Ovary (tissue), 9 donors: ENCODE data around the gene SEPTIN5. TPM values are rescaled to one million over a fixed set of nuclear protein-coding genes. Genes with fewer than 3 reads are reported as not detected.
A peak's percentile ranks its signal among the peaks of the same experiment; 100 is the strongest.

ENCODE experiments used
- DNase-seq, 5 donors: peaks; one replicate each; pipeline ENCODE4 v3.0.0-alpha.2; 2019 to 2020
- H3K27ac ChIP-seq, 2 donors: fragments of 200-600 bp; one replicate each; pipeline versions ENCODE4 v1.5.1 to v1.8.0; 2019 to 2022
- H3K27me3 ChIP-seq: fragments of 200-600 bp; one replicate; pipeline ENCODE4 v1.8.0; 2022
- H3K36me3 ChIP-seq: fragments of 200-600 bp; sonication (generic); one replicate; pipeline ENCODE4 v1.5.1; 2019
- H3K4me1 ChIP-seq: one replicate; pipeline ENCODE4 v1.8.1; 2013; ENCODE audit warnings: mild to moderate bottlenecking, moderate library complexity; ENCODE audit not compliant: insufficient read depth
- H3K4me3 ChIP-seq: fragments of 200-600 bp; sonication (generic); one replicate; pipeline ENCODE4 v1.5.1; 2017
- H3K9me3 ChIP-seq, 2 donors: fragments of 200-600 bp in 1 of 2; sonication (generic) in 1 of 2; one replicate each; pipeline versions ENCODE4 v1.5.1 to v1.8.1; 2013 to 2019; ENCODE audit warnings: mild to moderate bottlenecking in 1 of 2, moderate library complexity in 1 of 2
- EP300 ChIP-seq: sonication (generic); formaldehyde crosslinking; IDR thresholded peaks from one replicate; pipeline ENCODE4 v1.6.1; 2017; ENCODE audit warnings: antibody characterized with exemption
- POLR2A ChIP-seq: fragments of 450-650 bp; IDR thresholded peaks from one replicate; pipeline ENCODE4 v1.6.1; 2017; ENCODE audit warnings: antibody characterized with exemption, mild to moderate bottlenecking, moderate library complexity
- WGBS, 3 donors: extraction: QIAGEN DNeasy Blood & Tissue Kit in 1 of 3; methylation state at CpG; one replicate each; pipeline versions ENCODE4 v1.1.5 to v1.1.7; 2013 to 2017; 5-methylcytosine and 5-hydroxymethylcytosine counted together
- intact Hi-C, 4 donors: fragments of 100-400 bp; cut with DNase I; formaldehyde crosslinking; loops; one replicate each; pipeline versions ENCODE4 v1.11.0 to v1.15.1; 2022 to 2023
- polyA plus RNA-seq, 2 donors: library from polyadenylated mRNA; stranded (reverse); fragments of 200-250 nt in 1 of 2; fragments of 350-450 nt in 1 of 2; fragmentation: Illumina TruSeq in 1 of 2; extraction: RNeasy Lipid Tissue Mini Kit (QIAGEN cat#74804) in 1 of 2; gene quantifications; one replicate each; pipeline ENCODE4 v1.2.3, GENCODE V29; 2013 to 2014
- total RNA-seq, 7 donors: library from RNA; depleted of rRNA in 2 of 7; stranded (reverse); fragments of >200 nt in 2 of 7; fragmentation: NEBNext Ultra II Directional in 3 of 7; extraction: Animal tissue kit (Norgen Biotek cat#: 25700) in 3 of 7; gene quantifications; one replicate each; pipeline versions ENCODE4 v1.1.0 to v1.2.4, GENCODE V29; 2016 to 2023
- TF ChIP-seq, protein P1 (sequence below), 3 donors: fragments of 450-650 bp in 2 of 3; fragments of 200-600 bp in 1 of 3; IDR thresholded peaks; one replicate each; pipeline versions ENCODE4 v1.5.1 to v1.8.0; 2016 to 2022; ENCODE audit warnings: antibody characterized with exemption in 3 of 3, mild to moderate bottlenecking in 1 of 3
- donor health status: DM: no; HTN: no; CAD: no; lungs with moderate emphysema.
- donor health status: DM: no; HTN: no; CAD: no.
- donor health status: Bipolar disorder and iron deficiency.
- donor health status: DM: yes; HTN: yes; CAD: no.
- donor health status: DM: no; HTN: no; CAD: no.
- donor health status: DM: yes; HTN: yes; CAD: no.

Gene SEPTIN5
- total and polyA plus RNA-seq, 9 donors, result 21.0 to 55.0 (median 30.9) TPM

GRCh38 chr22:19710769-19711106 lies 3.6 kb upstream of the SEPTIN5 start:
- 85 to 88% (median 85%) methylated on average over 6 of the region's 6 CpGs for WGBS, 3 donors
- intact Hi-C loops, result no loop called here

GRCh38 chr22:19713245-19713644 lies 1.1 kb upstream of the SEPTIN5 start:
- 88 to 89% (median 88%) methylated on average over 13 of the region's 13 CpGs for WGBS, 3 donors
- Histone ChIP-seq H3K27me3 (no peaks in the 10 kb centered on the region), H3K9me3 (no peaks in the 10 kb centered on the region), H3K4me1 (peaks cover 10% of the 10 kb centered on the region), H3K36me3 (no peaks in the 10 kb centered on the region), H3K27ac (no peak overlapping the region), H3K4me3 (no peak overlapping the region)
- intact Hi-C loops, result no loop called here
- peak in 1 of 5 donors; percentile 29 for DNase-seq
- no peak for TF ChIP-seq EP300

More at GRCh38 chr22:19710769-19711106, 3.6 kb upstream of the SEPTIN5 start:
- Histone ChIP-seq H3K27ac (no peak overlapping the region), H3K36me3 (no peaks in the 10 kb centered on the region), H3K4me3 (no peak overlapping the region), H3K27me3 (no peaks in the 10 kb centered on the region), H3K9me3 (no peaks in the 10 kb centered on the region), H3K4me1 (peaks cover 4% of the 10 kb centered on the region)
- peak in 1 of 5 donors; percentile 19 for DNase-seq
- no peak for TF ChIP-seq POLR2A
- TF ChIP-seq EP300, result no peak
- TF ChIP-seq, protein P1, sequence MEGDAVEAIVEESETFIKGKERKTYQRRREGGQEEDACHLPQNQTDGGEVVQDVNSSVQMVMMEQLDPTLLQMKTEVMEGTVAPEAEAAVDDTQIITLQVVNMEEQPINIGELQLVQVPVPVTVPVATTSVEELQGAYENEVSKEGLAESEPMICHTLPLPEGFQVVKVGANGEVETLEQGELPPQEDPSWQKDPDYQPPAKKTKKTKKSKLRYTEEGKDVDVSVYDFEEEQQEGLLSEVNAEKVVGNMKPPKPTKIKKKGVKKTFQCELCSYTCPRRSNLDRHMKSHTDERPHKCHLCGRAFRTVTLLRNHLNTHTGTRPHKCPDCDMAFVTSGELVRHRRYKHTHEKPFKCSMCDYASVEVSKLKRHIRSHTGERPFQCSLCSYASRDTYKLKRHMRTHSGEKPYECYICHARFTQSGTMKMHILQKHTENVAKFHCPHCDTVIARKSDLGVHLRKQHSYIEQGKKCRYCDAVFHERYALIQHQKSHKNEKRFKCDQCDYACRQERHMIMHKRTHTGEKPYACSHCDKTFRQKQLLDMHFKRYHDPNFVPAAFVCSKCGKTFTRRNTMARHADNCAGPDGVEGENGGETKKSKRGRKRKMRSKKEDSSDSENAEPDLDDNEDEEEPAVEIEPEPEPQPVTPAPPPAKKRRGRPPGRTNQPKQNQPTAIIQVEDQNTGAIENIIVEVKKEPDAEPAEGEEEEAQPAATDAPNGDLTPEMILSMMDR (IDR thresholded peaks at IDR 0.05), result no peak

- whole genome bisulfite sequencing, 3 donors, result 16 to 28% (median 20%) methylated on average over 24 to 38 of the region's 38 CpGs
These were observed 522 bp upstream of the SEPTIN5 start for GRCh38 chr22:19713650-19714311.

GRCh38 chr22:19715188-19715930 lies 1.1 kb downstream of the SEPTIN5 start:
- TF ChIP-seq EP300 (no peak), POLR2A (no peak)
- TF ChIP-seq, protein P1 (IDR thresholded peaks at IDR 0.05), result no peak
- intact Hi-C loops, result no loop called here
- Histone ChIP-seq H3K36me3 (no peaks in the 10 kb centered on the region), H3K9me3 (no peaks in the 10 kb centered on the region), H3K4me3 (no peak overlapping the region), H3K27ac (no peak overlapping the region), H3K4me1 (peaks cover 13% of the 10 kb centered on the region), H3K27me3 (no peaks in the 10 kb centered on the region)
- DNase-seq, result peak in 1 of 5 donors; percentile 36
- WGBS, 3 donors, result 81 to 92% (median 89%) methylated on average over 3 to 4 of the region's 4 CpGs

More at GRCh38 chr22:19713650-19714311, 522 bp upstream of the SEPTIN5 start:
- intact Hi-C loops, result no loop called here
- H3K4me1 ChIP-seq, result peaks cover 11% of the 10 kb centered on the region
- peak overlapping the region; percentile 57 for H3K4me3 ChIP-seq
- DNase-seq, result peak in 3 of 5 donors; percentile 46 to 64 (median 56)
- no peaks in the 10 kb centered on the region for H3K27me3 ChIP-seq
- TF ChIP-seq, protein P1 (IDR thresholded peaks at IDR 0.05), result no peak
- TF ChIP-seq EP300, result no peak
- no peak for TF ChIP-seq POLR2A
- H3K27ac ChIP-seq, result no peak overlapping the region
- no peaks in the 10 kb centered on the region for H3K36me3 ChIP-seq
- no peaks in the 10 kb centered on the region for H3K9me3 ChIP-seq
